Natural killer cell (primary cell): ENCODE data around the gene PTPRCAP. TPM values are rescaled to one million over a fixed set of nuclear protein-coding genes. Genes with fewer than 3 reads are reported as not detected.
A peak's percentile ranks its signal among the peaks of the same experiment; 100 is the strongest.

Experiments
- ATAC-seq, 3 donors: fragments of 150-1000 bp in 2 of 3; fragments of 200-7000 bp in 1 of 3; cut with Tn5 transposase; 1 replicate in 1 of 3; 2 replicates in 2 of 3; pipeline ENCODE4 v1.10.0; 2021; ENCODE audit warnings: mild to moderate bottlenecking in 2 of 3, moderate library complexity in 2 of 3
- DNase-seq, 2 donors: peaks; one replicate each; pipeline versions ENCODE4 v3.0.0 to v3.0.0-alpha.2; 2013 to 2021; ENCODE audit warnings: mixed read lengths in 1 of 2
- H3K27ac ChIP-seq: one replicate; pipeline ENCODE4 v1.5.1; 2013; ENCODE audit warnings: mild to moderate bottlenecking, low read length
- H3K27me3 ChIP-seq: one replicate; pipeline ENCODE4 v1.6.1; 2013; ENCODE audit warnings: low read length; ENCODE audit not compliant: control insufficient read depth, insufficient read depth
- H3K36me3 ChIP-seq: one replicate; pipeline ENCODE4 v1.6.1; 2013; ENCODE audit warnings: low read length; ENCODE audit not compliant: control insufficient read depth, insufficient read depth
- H3K4me1 ChIP-seq: one replicate; pipeline ENCODE4 v1.6.1; 2013; ENCODE audit warnings: low read length; ENCODE audit not compliant: control insufficient read depth, insufficient read depth
- H3K4me3 ChIP-seq: one replicate; pipeline ENCODE4 v1.5.1; 2013; ENCODE audit warnings: low read length
- H3K9me3 ChIP-seq: one replicate; pipeline ENCODE4 v1.6.1; 2013; ENCODE audit warnings: low read length; ENCODE audit not compliant: control insufficient read depth, insufficient read depth
- H3K27ac Mint-ChIP-seq, 2 donors: one replicate each; pipeline ENCODE4 v1.8.0; 2022; ENCODE audit warnings: mild to moderate bottlenecking in 2 of 2, mixed read lengths in 2 of 2, moderate library complexity in 1 of 2
- H3K27me3 Mint-ChIP-seq, 2 donors: one replicate each; pipeline ENCODE4 v1.8.0; 2022; ENCODE audit warnings: low read depth in 2 of 2, mixed read lengths in 2 of 2
- H3K36me3 Mint-ChIP-seq: one replicate; pipeline ENCODE4 v1.8.0; 2022; ENCODE audit warnings: mixed read lengths
- H3K4me1 Mint-ChIP-seq, 2 donors: one replicate each; pipeline ENCODE4 v1.8.0; 2022; ENCODE audit warnings: mixed read lengths in 2 of 2
- H3K4me3 Mint-ChIP-seq: one replicate; pipeline ENCODE4 v1.8.0; 2022; ENCODE audit warnings: mild to moderate bottlenecking, moderate library complexity, mixed read lengths
- H3K9me3 Mint-ChIP-seq, 2 donors: one replicate each; pipeline ENCODE4 v1.8.0; 2022; ENCODE audit warnings: mixed read lengths in 2 of 2
- CTCF ChIP-seq: fragments of 200-600 bp; IDR thresholded peaks from one replicate; pipeline ENCODE4 v1.8.0; 2022; ENCODE audit warnings: antibody characterized with exemption
- WGBS: methylation state at CpG from one replicate; pipeline ENCODE4 v1.1.7; 2013; ENCODE audit warnings: missing lambda C conversion rate; ENCODE audit not compliant: insufficient coverage; 5-methylcytosine and 5-hydroxymethylcytosine counted together
- intact Hi-C: fragments of 100-400 bp; cut with micrococcal nuclease; formaldehyde crosslinking; loops from one replicate; pipeline ENCODE4 v1.14.2; 2022
- total RNA-seq, 4 donors: library from RNA; stranded (reverse); fragments of 120-200 nt in 1 of 4; gene quantifications; one replicate each; pipeline versions ENCODE4 v1.2.3 to v1.2.4, GENCODE V29; 2013 to 2022

Gene PTPRCAP
- total RNA-seq, 3 donors from 2014 or later (not counting 1 experiment from before 2014, with no cell fraction given) = 240 to 301 (median 269) TPM

- TF ChIP-seq CTCF = no peak
- ATAC-seq (no peak), DNase-seq (peak in 1 of 2 donors; percentile 94)
- WGBS = 48% methylated on average over 21 of the region's 21 CpGs
- Histone ChIP-seq H3K4me1 (peaks cover 90% of the 10 kb centered on the region), H3K4me3 (no peak overlapping the region), H3K27ac (peak overlapping the region; percentile 48), H3K36me3 (no peaks in the 10 kb centered on the region), H3K9me3 (no peaks in the 10 kb centered on the region), H3K27me3 (no peaks in the 10 kb centered on the region)
- H3K9me3 Mint-ChIP-seq = no peaks in the 10 kb centered on the region
- H3K27me3 Mint-ChIP-seq = no peaks in the 10 kb centered on the region
- no peaks in the 10 kb centered on the region for H3K36me3 Mint-ChIP-seq
- H3K27ac Mint-ChIP-seq = peak overlapping the region; percentile 66 to 87
- intact Hi-C loops = no loop called here
- peaks cover 33 to 80% of the 10 kb centered on the region in 2 donors for H3K4me1 Mint-ChIP-seq
- H3K4me3 Mint-ChIP-seq = peak overlapping the region; percentile 82
These were observed 20.8 kb downstream of the PTPRCAP start for GRCh38 chr11:67416416-67417335.

- H3K4me3 Mint-ChIP-seq = peak within 1 kb of the TSS; percentile 82
- H3K27ac Mint-ChIP-seq = peak within 1 kb of the TSS; percentile 66 to 87
- no peaks in the 10 kb centered on the region for H3K27me3 Mint-ChIP-seq
- H3K27ac ChIP-seq = peak within 1 kb of the TSS; percentile 62
- no peaks in the 10 kb centered on the region for H3K36me3 Mint-ChIP-seq
- DNase-seq (peak in 1 of 2 donors; percentile 35), ATAC-seq (peak in 2 of 3 donors; percentile 19 to 29)
- intact Hi-C loops = loop anchor here (1.0 kb wide), 1 partner anchor 31 kb away; no protein-coding TSS in a partner anchor
- no peaks in the 10 kb centered on the region for H3K27me3 ChIP-seq
- TF ChIP-seq CTCF = no peak
- H3K4me1 ChIP-seq = peaks cover 94% of the 10 kb centered on the region
- H3K9me3 ChIP-seq = no peaks in the 10 kb centered on the region
- H3K4me3 ChIP-seq = peak within 1 kb of the TSS; percentile 32
- H3K9me3 Mint-ChIP-seq = no peaks in the 10 kb centered on the region
- no peaks in the 10 kb centered on the region for H3K36me3 ChIP-seq
- WGBS = 4% methylated on average over 65 of the region's 67 CpGs
- H3K4me1 Mint-ChIP-seq = peaks cover 31 to 85% of the 10 kb centered on the region in 2 donors
These were observed 21.8 kb downstream of the PTPRCAP start, which contains the start of gene CARNS1 for GRCh38 chr11:67415501-67416304. Gene CARNS1 (plus strand): TSS chr11:67415678. CDS start chr11:67416200, 522 bp downstream.

GRCh38 chr11:67413266-67413849, 24.1 kb downstream of the PTPRCAP start:
- Mint-ChIP-seq H3K36me3 (no peaks in the 10 kb centered on the region), H3K4me3 (peak overlapping the region; percentile 83), H3K9me3 (no peaks in the 10 kb centered on the region), H3K27me3 (no peaks in the 10 kb centered on the region), H3K4me1 (peaks cover 38 to 85% of the 10 kb centered on the region in 2 donors), H3K27ac (peak overlapping the region; percentile 72 to 84)
- no peaks in the 10 kb centered on the region for H3K9me3 ChIP-seq
- no peak for TF ChIP-seq CTCF
- H3K4me3 ChIP-seq = no peak overlapping the region
- DNase-seq (peak in 1 of 2 donors; percentile 33), ATAC-seq (peak in 1 of 3 donors; percentile 5)
- intact Hi-C loops = no loop called here
- peaks cover 96% of the 10 kb centered on the region for H3K4me1 ChIP-seq
- no peak overlapping the region for H3K27ac ChIP-seq
- H3K27me3 ChIP-seq = no peaks in the 10 kb centered on the region
- 57% methylated on average over 1 of the region's 2 CpGs for WGBS
- H3K36me3 ChIP-seq = peaks cover 6% of the 10 kb centered on the region
